Measurements from ENCODE around the gene USP37.

- TF ChIP-seq CTCF (IDR thresholded peaks at IDR 0.05; ENCODE audit: insufficient read depth, low read depth, low read length) (no peak), EZH2 (IDR thresholded peaks at IDR 0.05; ENCODE audit: insufficient read depth, low read length) (no peak)
Measured at GRCh38 chr2:218430721-218431120, 137.4 kb downstream of the USP37 start.
